Stimulated activated naive CD8-positive, alpha-beta T cell treated with anti-CD3 and anti-CD28 coated beads, Interleukin-15, amount 100 ng/mL, for 72 hours (primary cell): ENCODE results near the gene PIMREG.
A peak's percentile ranks its signal among the peaks of the same experiment; 100 is the strongest.

ENCODE experiments used
- ATAC-seq: fragments of 150-1000 bp; cut with Tn5 transposase; 2 replicates; pipeline ENCODE4 v1.10.0; 2021; ENCODE audit warnings: mild to moderate bottlenecking, moderate library complexity
- DNase-seq, 2 donors: peaks; one replicate each; pipeline ENCODE4 v3.0.0; 2021 to 2022
- H3K27ac Mint-ChIP-seq, 2 donors: one replicate each; pipeline ENCODE4 v1.8.0; 2022; ENCODE audit warnings: mild to moderate bottlenecking in 2 of 2, mixed read lengths in 2 of 2, moderate library complexity in 2 of 2
- H3K27me3 Mint-ChIP-seq: one replicate; pipeline ENCODE4 v1.8.0; 2022; ENCODE audit warnings: mixed read lengths
- H3K4me1 Mint-ChIP-seq: one replicate; pipeline ENCODE4 v1.8.0; 2022; ENCODE audit warnings: mild to moderate bottlenecking, mixed read lengths
- H3K4me3 Mint-ChIP-seq, 2 donors: one replicate each; pipeline ENCODE4 v1.8.0; 2022; ENCODE audit warnings: mild to moderate bottlenecking in 2 of 2, mixed read lengths in 2 of 2, moderate library complexity in 1 of 2
- H3K9me3 Mint-ChIP-seq, 2 donors: one replicate each; pipeline ENCODE4 v1.8.0; 2022; ENCODE audit warnings: mixed read lengths in 2 of 2

PIMREG gene, protein sequence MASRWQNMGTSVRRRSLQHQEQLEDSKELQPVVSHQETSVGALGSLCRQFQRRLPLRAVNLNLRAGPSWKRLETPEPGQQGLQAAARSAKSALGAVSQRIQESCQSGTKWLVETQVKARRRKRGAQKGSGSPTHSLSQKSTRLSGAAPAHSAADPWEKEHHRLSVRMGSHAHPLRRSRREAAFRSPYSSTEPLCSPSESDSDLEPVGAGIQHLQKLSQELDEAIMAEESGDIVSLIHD

DNA sequence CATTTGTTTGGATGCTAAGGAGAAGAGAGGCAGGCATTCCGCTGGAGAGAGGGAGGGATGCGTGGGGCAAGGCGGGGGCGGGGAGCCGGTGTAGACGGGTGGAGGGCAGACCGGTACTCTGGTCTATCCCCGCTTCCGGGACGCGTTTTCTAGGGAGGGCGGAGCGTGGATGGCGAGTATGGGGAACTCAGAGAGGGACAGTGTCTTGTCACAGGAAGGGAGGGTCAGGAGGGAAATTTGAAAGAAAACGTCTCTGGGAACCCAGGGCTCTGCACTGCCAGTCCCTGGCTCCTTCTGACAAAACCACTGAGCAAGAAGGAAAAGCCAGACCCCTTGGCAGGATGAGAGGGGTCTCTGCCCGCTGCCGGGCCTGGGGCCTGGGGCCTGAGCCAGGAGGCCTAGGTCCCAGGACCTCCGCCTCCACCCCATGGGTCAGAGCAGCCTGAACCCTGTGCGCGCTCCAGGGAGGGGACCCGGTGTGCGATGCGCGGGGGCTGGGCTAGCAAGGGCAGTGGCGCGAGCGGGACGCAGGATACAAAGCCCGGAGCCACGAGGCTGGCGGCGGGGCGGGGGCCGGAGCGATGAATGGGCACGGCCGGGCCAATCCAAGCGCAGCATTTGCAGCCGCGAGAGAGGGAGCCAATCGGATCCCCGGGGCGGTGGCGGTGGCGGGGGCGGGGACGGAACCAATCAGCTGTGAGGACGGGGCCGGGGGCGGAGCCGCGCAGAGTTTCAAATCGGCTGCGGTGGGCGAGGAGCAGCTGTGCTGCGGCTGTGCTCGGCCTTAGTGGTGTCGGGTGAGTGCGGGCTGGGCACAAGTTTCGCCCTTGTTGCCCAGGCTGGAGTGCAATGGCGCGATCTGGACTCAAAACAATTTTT is at the start of gene PIMREG:
TSS of gene PIMREG (plus strand) at position 764 of the 879 bp plus-strand sequence. CDS start 656 bp downstream, outside the sequence.
- peak; percentile 96 for ATAC-seq
- Mint-ChIP-seq H3K4me3 (peak within 1 kb of the TSS; percentile 92 to 99), H3K4me1 (peaks cover 17% of the 10 kb centered on the region), H3K9me3 (no peaks in the 10 kb centered on the region), H3K27me3 (peaks cover 22% of the 10 kb centered on the region), H3K27ac (peak within 1 kb of the TSS; percentile 45 to 96)
- peak; percentile 92 to 94 for DNase-seq

DNA sequence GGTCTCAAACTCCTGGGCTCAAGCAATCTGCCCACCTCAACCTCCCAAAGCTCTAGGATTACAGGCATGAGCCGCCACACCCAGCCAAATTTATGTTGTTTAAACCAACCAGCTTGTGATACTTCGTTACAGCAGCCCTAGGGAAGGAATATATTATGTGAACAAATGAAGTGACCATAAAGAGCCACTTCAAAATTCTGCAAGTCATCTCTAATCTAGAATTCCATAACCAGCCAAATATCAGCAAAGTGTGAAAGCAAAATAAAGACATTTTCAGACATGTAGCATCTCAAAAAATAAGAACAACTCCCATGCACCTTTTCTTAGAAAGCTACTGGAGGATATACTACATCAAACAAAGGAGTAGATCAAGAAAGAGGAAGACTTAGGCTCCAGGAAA is 45.3 kb upstream of the PIMREG start:
- DNase-seq (no peak), ATAC-seq (no peak)
- H3K4me3 Mint-ChIP-seq, result no peak overlapping the region
- peaks cover 8 to 15% of the 10 kb centered on the region in 2 donors for H3K9me3 Mint-ChIP-seq
- no peaks in the 10 kb centered on the region for H3K4me1 Mint-ChIP-seq
- peaks cover 39% of the 10 kb centered on the region for H3K27me3 Mint-ChIP-seq
- no peak overlapping the region for H3K27ac Mint-ChIP-seq

DNA sequence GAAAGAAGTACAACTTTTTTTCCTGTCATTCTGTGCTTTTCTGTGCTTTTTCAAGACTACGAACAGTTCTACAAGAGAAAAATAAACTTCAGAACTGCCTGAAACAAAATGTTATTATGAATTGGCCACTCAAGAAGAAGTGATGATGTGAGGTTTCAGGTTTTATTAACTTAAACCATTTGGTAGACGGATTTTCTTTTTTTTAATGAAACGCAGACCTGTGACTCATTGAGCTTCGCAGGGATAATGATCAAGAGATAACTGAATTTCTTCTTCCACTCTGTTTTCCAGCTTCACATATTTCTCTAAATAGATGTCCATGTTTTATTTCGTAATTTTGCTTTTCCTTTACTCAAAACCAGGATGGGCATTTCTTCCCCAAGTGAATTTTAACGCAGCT is 42.0 kb upstream of the PIMREG start:
- Mint-ChIP-seq H3K27me3 (peaks cover 21% of the 10 kb centered on the region), H3K27ac (no peak overlapping the region), H3K4me1 (no peaks in the 10 kb centered on the region), H3K4me3 (no peak overlapping the region), H3K9me3 (peaks cover 8 to 15% of the 10 kb centered on the region in 2 donors)
- no peak for DNase-seq
- ATAC-seq, result no peak

DNA sequence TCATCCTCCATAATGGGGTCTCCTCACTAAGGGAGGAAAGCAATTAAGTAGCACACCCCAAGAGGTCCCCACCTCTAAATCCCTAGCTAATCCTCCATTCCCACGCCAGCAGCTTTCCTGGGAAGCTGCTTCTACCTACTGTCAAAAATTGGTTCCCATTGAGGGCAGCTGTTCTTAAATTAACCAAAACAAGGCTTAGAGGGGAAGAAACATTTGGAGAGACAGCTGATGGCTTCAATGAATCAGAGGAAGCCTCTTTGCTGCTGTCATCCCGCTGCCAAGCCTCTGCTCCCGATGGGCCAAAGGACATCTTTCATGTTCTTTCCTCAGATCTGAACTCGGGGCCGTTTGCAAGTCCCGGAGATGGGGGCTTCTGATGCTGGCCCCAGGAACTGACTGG is 36.0 kb upstream of the PIMREG start:
- H3K4me1 Mint-ChIP-seq, result no peaks in the 10 kb centered on the region
- peaks cover 35% of the 10 kb centered on the region for H3K27me3 Mint-ChIP-seq
- H3K4me3 Mint-ChIP-seq, result no peak overlapping the region

DNA sequence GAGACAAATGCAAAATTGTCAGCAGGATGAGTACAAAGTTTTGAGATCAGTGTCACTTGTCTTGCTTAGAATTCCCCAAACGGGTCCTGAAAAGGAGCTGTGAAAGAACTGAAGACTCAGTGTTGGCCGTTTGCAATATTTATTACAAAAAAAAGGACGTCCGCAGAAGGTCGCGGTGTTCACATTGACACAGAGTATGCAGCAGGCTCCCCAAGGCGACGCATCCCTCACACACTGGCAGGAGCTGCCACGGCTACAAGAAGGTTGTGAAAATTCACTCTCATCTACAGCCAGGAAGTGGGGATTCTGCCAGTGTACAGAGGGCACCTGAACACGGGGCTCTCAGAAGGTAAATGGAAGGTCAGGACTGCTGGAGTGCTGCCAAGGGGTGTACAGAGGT is 35.5 kb upstream of the PIMREG start:
- no peak overlapping the region for H3K4me3 Mint-ChIP-seq
- H3K4me1 Mint-ChIP-seq, result no peaks in the 10 kb centered on the region
- H3K27me3 Mint-ChIP-seq, result peaks cover 39% of the 10 kb centered on the region
- H3K27ac Mint-ChIP-seq, result no peak overlapping the region
- DNase-seq (no peak), ATAC-seq (no peak)
- H3K9me3 Mint-ChIP-seq, result no peaks in the 10 kb centered on the region

More for the DNA sequence above, 36.0 kb upstream of the PIMREG start:
- H3K9me3 Mint-ChIP-seq, result no peaks in the 10 kb centered on the region
- no peak overlapping the region for H3K27ac Mint-ChIP-seq
- DNase-seq, result no peak
- ATAC-seq, result no peak

DNA sequence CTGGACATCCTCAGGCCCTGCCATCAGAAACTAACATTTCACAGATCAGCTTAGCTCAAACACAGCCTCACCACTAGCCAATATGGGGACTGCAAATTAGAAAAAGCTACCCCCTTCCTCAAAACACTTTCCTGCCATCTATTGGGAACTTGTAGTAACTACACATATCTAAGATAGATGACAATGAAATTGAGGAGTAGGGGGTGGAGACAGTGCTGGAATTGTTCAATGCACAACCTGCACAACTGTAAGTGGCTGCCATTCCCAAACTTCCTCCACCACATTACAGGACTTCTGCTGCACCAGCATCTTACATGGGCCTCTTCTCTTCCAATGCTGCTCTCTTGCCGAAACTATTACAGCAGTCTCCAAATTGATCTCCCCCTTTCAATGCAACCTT is 31.2 kb upstream of the PIMREG start:
- Mint-ChIP-seq H3K9me3 (no peaks in the 10 kb centered on the region), H3K27ac (no peak overlapping the region), H3K4me3 (no peak overlapping the region), H3K4me1 (no peaks in the 10 kb centered on the region), H3K27me3 (peaks cover 51% of the 10 kb centered on the region)
- ATAC-seq, result peak; percentile 67
- DNase-seq, result no peak

DNA sequence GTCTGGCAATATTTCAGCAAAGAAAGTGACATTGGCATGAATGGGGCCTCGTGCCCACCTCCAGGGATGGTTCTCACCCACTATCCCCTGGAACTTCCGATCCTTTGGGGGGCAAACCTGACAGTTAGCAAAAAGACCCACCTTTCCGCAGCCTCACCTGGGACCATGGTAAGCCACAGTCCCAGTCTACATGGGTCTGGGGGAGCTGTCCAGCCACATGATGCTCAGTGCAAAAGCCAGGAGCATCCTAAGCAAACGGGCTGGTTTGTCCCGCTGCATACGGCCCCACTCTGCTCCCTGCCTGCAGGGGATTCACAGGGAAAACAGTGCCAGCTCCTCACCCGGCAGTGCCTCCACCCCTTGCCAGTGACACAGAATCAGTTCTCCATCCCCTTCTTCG is 28.6 kb upstream of the PIMREG start:
- Mint-ChIP-seq H3K4me1 (no peaks in the 10 kb centered on the region), H3K27me3 (peaks cover 53% of the 10 kb centered on the region), H3K9me3 (no peaks in the 10 kb centered on the region), H3K4me3 (no peak overlapping the region), H3K27ac (no peak overlapping the region)
- ATAC-seq, result no peak
- no peak for DNase-seq

DNA sequence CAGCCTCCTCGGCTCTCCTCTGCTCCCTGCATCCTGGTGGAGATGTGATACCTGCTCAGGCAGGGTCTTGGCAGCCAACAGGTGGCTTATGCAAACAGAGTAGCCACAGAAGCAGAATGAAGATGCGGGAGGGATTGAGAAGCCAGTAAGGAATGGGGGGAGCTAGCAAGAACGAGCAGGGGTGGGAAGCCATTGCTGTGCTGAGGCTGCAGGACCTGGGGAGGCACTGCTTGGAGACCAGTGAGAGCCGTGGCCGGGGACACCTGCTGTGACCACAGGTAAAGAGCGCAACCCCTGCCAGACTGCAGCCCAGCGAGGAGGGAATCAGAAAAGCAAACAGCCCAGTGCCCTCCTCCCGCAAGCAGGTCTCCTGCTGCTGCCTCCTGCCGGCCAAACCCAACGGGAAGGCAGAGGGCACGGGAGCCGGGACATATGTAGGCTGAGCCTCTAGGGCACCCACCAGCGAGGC is 24.0 kb upstream of the PIMREG start:
- Mint-ChIP-seq H3K4me1 (peaks cover 9% of the 10 kb centered on the region), H3K9me3 (no peaks in the 10 kb centered on the region), H3K27ac (no peak overlapping the region), H3K4me3 (no peak overlapping the region), H3K27me3 (peaks cover 74% of the 10 kb centered on the region)
- DNase-seq (no peak), ATAC-seq (no peak)

DNA sequence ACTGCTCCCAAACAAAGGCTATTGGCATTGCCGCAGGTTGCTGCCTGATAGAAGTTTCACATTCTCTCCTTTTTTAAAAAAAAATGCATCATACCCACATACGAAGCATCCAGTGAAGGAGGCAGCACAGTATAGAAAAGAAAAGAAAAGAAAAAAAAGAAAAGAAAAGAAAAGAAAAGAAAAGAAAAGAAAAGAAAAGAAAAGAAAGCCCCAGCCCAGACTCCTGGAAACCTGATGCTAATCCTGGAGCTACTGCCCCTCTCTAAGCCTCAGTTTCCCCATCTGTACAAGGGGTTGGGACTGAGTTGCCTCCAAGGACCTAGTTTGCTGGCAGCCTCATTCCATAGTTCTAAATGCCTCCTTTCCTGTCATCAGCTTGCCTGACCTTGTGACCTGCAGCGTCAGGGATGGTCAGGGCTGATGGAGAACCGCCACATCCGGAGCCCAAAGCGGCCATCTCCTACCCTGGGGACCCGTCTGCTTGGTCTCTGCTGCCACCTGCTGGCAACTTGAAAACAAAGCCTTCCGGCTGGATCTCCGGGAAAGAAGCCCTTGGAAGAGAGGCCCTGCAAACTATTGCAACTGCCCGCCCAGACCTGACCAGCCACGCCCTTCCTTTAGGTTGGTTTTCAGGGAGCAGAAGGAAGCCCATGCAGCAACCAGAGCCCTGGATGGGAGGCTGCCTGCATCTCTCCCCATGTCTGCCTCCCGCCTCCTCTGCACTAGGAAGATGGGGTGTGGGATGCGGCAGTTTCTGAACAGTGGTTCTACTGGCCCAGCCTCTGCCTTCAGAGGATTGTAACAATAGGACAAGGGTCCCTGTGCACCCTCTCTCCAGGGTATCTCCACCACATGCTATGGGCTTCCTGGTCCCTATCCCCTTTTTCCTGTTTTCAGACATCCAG is 22.3 kb upstream of the PIMREG start:
- DNase-seq (peak; percentile 69 to 76), ATAC-seq (peak; percentile 85)
- Mint-ChIP-seq H3K9me3 (no peaks in the 10 kb centered on the region), H3K27me3 (peaks cover 80% of the 10 kb centered on the region), H3K4me1 (peaks cover 17% of the 10 kb centered on the region), H3K27ac (no peak overlapping the region), H3K4me3 (no peak overlapping the region)

DNA sequence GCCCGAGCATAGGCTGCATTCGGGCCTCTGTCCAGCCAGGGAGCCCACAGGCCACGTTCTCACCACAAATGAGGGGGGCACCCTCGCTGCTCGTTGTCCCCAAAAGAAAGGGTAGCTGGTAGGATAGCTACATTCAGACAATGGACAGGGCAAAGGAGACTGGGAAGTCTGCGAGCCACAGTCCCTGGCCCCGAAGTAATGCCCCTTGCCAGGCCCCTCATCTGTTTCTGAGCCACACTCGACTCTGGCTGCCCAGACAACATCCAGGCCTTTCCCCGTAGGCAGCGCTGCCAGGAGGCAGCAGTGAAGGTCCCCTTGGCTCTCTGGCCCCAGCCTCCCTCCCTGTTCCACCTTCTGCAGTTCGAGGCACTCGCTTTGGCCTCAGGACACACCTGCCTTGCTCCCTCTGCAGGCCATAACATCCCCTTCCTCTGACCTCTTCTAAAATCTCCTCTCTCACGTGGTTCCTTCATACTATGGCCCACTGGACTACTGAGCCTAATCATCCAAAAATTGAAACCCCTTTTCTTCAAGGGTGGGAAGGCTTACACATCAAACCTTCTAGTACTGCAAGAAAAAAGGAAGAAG is 21.5 kb upstream of the PIMREG start:
- DNase-seq (no peak), ATAC-seq (no peak)
- Mint-ChIP-seq H3K4me1 (peaks cover 25% of the 10 kb centered on the region), H3K9me3 (no peaks in the 10 kb centered on the region), H3K4me3 (no peak overlapping the region), H3K27ac (no peak overlapping the region), H3K27me3 (peaks cover 74% of the 10 kb centered on the region)

DNA sequence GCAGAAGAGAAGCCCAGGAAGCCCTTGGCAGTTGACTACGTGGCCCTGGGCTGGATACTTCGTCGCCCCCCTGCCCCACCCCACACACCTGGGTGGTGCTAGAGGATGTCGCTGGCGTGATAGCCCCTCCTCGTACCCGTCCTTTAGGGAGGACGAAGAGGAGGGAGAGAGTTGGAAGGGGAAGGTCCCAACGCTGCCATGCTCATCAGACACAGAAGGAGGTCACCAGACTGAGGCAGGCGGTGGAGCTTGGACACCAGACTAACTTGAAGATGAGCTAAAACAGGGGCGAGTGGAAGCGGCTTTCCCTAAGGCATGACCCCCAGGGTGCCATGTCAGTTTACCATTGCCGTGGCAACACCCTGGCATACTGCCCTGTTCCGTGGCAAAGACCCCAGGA is 20.3 kb upstream of the PIMREG start:
- no peak overlapping the region for H3K27ac Mint-ChIP-seq
- no peaks in the 10 kb centered on the region for H3K9me3 Mint-ChIP-seq
- no peak for ATAC-seq
- peaks cover 32% of the 10 kb centered on the region for H3K4me1 Mint-ChIP-seq
- no peak for DNase-seq
- no peak overlapping the region for H3K4me3 Mint-ChIP-seq
- peaks cover 73% of the 10 kb centered on the region for H3K27me3 Mint-ChIP-seq

DNA sequence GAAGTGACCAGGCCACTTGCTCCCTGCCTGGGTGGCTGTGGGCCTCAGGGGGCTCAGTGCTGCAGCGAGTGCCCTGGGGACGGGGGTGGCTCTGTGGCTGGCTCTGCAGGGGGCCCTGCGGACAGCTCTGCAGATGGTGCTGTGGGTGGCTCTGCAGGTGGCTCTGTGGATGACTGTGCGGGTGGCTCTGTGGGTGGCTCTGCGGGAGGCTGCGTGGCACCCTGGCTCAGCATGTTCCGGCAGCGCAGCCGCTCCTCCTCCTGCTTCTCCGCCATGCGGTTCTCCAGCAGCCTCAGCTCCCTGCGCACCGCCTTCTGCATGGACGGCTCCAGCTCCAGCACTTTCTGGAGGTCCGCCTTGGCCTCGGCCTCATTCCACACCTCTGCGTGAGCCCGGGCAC is 18.8 kb upstream of the PIMREG start:
- Mint-ChIP-seq H3K27me3 (peaks cover 65% of the 10 kb centered on the region), H3K27ac (no peak overlapping the region), H3K4me1 (peaks cover 32% of the 10 kb centered on the region), H3K9me3 (peaks cover 5 to 8% of the 10 kb centered on the region in 2 donors), H3K4me3 (no peak overlapping the region)
- no peak for DNase-seq
- ATAC-seq, result no peak

DNA sequence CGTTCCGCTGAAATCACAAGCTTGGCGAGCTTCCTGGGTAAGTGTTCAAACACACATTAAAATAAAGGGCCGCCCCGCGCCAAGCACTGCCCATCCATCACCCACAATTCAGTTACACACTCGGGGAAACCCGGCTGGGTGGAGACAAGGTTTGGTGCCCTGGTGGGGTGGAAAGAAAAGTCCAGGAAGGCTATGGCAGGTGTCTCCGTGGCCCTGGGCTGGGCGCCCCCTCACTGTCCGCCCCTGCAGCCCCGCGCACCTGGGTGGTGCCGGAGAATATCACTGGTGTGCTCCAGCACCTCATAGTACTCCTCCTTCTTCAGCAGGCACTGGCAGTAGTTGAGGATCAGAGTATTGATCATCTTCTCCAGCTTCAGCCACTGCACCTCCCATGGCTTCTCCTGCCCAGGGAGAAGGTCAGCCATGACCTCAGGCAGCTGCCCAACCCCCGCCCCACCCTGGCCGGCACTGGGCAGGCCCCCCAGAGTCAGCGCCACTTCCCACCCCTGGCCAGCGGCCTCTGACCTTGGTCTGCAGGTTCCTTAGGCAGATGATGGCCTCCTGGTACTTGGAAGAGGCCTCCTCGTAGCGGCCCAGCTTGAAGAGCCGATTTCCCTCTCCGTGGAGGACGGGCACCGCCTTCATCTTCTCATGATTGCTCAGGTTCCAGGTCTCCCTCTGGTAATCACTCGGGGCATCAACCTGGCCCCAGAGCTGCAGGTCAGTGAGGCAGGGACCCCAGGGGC is 17.7 kb upstream of the PIMREG start:
- peaks cover 56% of the 10 kb centered on the region for H3K27me3 Mint-ChIP-seq
- H3K4me3 Mint-ChIP-seq, result no peak overlapping the region
- H3K9me3 Mint-ChIP-seq, result peaks cover 8 to 10% of the 10 kb centered on the region in 2 donors

DNA sequence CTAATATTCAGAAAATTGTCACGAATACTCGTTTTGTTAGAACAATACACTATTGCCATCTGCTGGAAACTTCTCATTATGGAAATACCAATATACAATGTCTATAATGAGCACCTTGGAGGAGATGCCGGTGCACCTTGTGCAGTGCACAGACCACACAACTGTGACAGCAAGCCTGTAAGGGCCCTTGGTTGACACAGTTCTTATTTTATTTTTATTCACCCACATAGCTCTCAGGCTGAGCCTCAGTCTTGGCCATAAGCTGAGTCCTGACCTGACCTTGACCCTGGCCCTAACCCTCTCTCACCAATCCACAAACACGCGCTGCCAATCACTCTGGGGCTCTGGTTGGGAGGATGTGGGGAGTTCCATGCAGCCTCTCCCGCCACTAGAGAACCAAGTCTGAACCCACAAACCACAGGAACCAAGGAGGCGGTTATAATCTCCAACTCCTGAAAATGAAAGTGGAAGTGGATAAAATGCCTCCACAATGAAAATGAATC is 16.9 kb upstream of the PIMREG start:
- H3K4me3 Mint-ChIP-seq, result peak overlapping the region; percentile 8 to 38
- peaks cover 23% of the 10 kb centered on the region for H3K4me1 Mint-ChIP-seq
- DNase-seq (peak; percentile 62 to 78), ATAC-seq (peak; percentile 92)
- peak overlapping the region in 1 of 2 donors; percentile 32 for H3K27ac Mint-ChIP-seq
- H3K27me3 Mint-ChIP-seq, result peaks cover 55% of the 10 kb centered on the region
- H3K9me3 Mint-ChIP-seq, result peaks cover 13 to 16% of the 10 kb centered on the region in 2 donors

More for the DNA sequence above, 17.7 kb upstream of the PIMREG start:
- no peak for ATAC-seq
- Mint-ChIP-seq H3K27ac (no peak overlapping the region), H3K4me1 (peaks cover 30% of the 10 kb centered on the region)
- DNase-seq, result no peak
